Jurkat, Clone E6-1 (cell line): Measurements from ENCODE around the gene FUS.

Experiments used
- DNase-seq: peaks from one replicate; pipeline ENCODE4 v3.0.0-alpha.2; 2011; ENCODE audit warnings: low read depth, low spot score
- H3K4me3 ChIP-seq: 2 replicates; pipeline ENCODE4 v1.5.1; 2011; ENCODE audit warnings: mild to moderate bottlenecking, low read length, control low read depth, moderate library complexity

Gene FUS

DNA sequence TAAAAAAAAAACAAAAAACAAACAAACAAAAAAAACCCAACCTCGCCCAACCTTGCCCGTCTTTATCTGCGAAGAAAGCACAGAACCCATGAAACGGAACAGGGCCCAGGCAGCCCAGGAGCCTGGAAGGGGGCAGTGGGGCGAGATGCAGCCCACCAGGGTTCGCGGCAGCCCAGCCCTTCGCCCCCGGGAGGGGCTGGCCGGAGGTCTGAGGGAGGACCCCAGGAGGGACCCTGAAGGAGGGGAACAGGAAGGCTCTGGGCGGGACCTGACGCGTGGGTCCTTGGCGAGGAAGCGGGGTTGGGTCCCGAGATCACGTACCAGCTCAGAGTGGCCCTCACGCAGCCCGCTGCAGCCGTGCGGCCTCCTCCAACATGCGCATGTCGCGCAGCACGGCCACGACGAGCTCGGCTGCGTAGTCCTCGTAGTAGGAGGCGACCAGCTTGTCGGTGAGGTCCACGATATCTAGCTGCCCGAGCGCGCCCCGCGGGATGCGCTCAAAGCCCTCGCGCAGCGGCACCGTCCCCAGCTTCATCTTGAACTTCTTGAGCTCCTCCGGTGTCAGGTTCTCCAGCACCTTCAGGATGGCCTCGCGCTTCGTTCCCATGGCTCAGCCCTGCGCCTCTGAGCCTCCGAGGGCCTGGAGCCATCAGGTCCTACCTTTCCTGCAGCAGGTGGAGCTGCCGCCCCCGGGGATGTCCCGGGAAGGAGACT, 36.6 kb downstream of the FUS start, which contains the start of gene PYDC1:
Gene PYDC1, minus strand, starts transcription at position 714 of the 714 bp plus-strand sequence. Its CDS starts 107 bp downstream, at position 607.
- DNase-seq, result no peak
- H3K4me3 ChIP-seq, result no peak within 1 kb of the TSS

DNA sequence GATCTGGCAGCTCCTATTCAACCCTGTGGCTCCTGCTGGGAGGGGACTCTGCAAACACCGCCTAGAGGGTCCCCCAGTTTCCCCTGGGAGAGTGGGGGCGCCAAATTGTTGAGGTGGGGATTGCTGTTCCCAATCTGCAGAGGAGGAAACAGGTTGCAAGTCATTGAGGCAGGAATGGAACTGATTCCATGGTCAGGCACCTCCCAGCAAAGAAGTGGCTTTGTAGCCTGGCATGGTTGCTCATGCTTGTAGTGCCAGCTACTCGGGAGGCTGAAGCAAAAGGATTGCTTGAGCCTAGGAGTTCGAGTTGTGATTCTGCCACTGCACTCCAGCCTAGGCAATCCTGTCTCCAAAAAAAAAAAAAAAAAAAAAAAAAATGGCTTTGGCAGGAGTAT, 37.2 kb downstream of the FUS start:
- H3K4me3 ChIP-seq, result no peak overlapping the region

DNA sequence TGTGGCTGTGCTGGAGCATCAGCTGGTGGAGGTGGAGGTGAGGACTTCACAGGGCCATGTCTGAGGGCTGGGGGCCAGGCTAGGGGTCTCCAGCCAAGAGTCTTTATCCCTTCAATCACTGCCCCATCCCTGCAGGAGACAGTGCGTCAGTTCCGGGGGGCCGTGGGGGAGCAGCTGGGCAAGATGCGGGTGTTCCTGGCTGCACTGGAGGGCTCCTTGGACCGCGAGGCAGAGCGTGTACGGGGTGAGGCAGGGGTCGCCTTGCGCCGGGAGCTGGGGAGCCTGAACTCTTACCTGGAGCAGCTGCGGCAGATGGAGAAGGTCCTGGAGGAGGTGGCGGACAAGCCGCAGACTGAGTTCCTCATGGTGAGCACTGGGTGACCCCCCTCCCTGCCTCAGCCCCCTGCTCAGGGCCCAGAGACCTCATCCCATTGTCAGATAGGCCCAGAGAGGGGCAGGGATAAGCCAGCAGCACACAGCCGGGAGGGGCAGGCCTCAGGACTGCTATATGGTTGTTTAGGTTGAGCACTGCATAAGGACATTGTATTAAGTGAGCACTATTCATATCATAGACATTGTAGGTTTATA, 39.3 kb downstream of the FUS start:
- no peak overlapping the region for H3K4me3 ChIP-seq
- no peak for DNase-seq

More for the DNA sequence above, 37.2 kb downstream of the FUS start:
- no peak for DNase-seq

DNA sequence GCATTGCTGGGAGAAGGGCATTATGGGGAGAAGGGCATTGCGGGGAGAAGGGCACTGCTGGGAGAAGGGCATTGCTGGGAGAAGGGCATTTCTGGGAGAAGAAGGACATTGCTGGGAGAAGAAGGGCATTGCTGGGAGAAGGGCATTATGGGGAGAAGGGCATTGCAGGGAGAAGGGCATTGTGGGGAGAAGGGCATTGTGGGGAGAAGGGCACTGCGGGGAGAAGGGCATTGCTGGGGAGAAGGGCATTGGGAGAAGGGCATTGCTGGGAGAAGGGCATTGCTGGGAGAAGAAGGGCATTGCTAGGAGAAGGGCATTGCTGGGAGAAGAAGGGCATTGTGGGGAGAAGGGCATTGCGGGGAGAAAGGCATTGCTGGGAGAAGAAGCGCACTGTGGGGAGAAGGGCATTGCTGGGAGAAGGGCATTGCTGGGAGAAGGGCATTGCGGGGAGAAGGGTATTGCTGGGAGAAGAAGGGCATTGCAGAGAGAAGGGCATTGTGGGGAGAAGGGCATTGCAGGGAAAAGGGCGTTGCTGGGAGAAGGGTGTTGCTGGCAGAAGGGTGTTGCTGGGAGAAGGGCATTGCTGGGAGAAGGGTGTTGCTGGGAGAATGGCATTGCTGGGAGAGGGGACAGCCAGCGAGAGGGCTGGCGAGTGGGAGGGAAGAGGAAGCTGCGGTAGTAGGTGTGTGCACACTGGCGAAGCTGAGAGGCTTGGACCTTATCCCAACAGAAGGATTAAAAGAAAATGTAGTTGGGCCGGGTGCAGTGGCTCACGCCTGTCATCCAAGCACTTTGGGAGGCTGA, 41.6 kb downstream of the FUS start:
- no peak for DNase-seq
- no peak overlapping the region for H3K4me3 ChIP-seq

DNA sequence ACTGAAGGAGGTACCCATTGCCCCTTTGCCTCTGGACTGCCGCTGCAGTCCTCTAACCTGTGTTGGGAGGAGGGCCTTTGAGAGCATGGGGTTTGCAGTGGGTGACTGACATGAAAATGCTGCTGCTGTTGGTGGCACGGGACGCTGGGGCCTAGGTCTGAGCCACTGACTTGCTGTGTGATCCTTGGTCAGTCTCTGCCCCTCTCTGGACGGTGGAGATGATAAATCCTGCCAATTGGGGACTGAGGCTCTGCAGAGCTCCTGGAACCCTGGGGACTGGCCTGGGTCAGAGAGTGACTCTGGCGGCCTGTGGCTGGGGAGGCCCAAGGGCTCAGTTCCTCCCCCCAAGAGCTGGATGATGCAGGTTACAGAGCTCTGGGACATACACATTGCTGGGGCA, 43.1 kb downstream of the FUS start:
- H3K4me3 ChIP-seq, result no peak overlapping the region
- no peak for DNase-seq

DNA sequence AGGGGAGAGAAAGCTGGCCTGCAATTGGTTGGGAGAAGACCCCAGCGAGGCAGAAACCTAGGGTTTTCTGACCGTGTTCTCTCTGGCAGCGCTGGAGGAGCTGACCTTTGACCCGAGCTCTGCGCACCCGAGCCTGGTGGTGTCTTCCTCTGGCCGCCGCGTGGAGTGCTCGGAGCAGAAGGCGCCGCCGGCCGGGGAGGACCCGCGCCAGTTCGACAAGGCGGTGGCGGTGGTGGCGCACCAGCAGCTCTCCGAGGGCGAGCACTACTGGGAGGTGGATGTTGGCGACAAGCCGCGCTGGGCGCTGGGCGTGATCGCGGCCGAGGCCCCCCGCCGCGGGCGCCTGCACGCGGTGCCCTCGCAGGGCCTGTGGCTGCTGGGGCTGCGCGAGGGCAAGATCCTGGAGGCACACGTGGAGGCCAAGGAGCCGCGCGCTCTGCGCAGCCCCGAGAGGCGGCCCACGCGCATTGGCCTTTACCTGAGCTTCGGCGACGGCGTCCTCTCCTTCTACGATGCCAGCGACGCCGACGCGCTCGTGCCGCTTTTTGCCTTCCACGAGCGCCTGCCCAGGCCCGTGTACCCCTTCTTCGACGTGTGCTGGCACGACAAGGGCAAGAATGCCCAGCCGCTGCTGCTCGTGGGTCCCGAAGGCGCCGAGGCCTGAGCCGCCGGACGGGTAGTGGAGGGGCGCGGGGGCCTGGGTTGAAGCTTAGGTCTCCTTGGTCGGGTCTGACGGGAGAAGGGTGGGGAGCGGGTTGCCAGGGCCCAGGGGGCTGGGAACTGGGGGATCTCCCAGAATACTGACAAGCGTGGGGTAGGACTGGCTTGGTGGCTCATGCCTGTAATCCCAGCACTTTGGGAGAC, 44.4 kb downstream of the FUS start:
- DNase-seq, result no peak
- no peak overlapping the region for H3K4me3 ChIP-seq

DNA sequence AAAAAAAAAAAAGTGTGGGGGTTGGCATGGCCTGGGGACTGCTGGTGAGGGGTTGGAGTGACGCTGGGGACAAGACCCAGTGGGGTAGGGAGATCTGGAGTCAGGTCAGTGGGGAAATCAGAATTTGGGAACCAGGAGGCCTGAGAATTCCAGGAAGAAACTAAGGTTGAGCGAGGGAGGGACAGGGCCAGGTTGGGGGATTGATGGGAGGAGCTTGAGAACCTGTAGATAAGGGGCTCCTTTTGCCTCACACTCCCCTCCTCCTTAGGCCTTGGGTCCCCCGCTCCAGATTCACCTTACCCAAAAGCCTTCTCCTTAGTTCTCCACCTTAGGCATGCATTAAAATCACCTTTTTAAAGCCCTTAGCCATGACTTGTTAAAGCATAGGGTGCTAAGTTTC, 45.3 kb downstream of the FUS start:
- no peak for DNase-seq
- H3K4me3 ChIP-seq, result no peak overlapping the region

DNA sequence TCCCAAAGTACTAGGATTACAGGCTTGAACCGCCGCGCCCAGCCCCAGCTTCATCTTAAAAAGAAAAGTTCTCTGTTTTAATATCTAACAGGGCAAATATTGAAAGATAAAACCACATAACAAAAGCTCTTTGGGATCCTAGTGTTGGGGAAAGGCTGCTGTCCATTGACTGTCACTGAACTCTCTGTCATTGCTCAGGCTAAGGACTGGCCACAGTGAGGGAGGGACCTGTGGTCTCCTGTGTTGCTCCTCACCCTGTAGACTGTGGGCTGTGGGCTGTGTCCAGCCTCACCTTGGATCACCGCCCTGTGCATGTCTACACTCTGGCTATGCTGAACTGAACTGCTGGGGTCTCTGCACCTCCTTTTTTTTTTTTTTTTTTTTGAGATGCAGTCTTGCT, 48.3 kb downstream of the FUS start:
- DNase-seq, result no peak
- no peak overlapping the region for H3K4me3 ChIP-seq

DNA sequence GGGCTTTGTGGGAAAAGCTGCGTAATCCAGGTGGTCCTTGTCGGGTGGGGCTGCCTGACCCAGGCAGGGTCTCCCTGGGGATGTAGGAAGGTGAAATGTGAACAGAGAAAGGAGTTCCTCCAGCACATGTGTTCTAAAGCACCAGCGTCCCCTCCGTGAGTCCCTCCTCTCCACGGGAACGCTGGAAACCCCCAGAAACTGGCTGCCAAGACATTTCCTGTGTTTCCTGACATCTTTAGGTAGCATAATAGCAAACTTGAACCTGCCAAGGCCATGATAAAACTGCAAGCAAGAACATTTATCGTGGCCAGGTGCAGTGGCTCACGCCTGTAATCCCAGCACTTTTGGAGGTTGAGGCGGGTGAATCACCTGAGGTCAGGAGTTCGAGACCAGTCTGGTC, 49.6 kb downstream of the FUS start:
- no peak overlapping the region for H3K4me3 ChIP-seq

DNA sequence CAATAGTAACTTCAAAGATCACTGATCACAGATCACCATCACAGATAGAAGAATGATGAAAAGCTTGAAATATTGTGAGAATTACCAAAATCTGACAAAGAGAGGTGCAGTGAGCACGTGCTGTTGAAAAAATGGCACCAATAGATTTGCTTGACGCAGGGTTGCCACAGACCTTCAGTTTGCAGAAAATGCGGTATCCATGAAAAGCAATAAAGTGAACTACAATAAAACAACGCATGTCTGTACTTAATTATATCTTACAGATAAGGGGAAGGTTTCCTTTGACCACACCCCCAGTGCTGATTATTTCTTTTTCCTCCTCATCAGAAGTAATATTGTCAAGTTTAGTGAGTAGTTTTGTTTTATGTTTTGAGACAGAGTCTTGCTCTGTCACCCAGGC, 58.1 kb downstream of the FUS start:
- no peak for DNase-seq
- H3K4me3 ChIP-seq, result no peak overlapping the region

More for the DNA sequence above, 49.6 kb downstream of the FUS start:
- DNase-seq, result no peak
